ENCODE measurements around the gene APOA5.

- TF ChIP-seq CTCF (IDR thresholded peaks at IDR 0.05) (no peak), POLR2A (IDR thresholded peaks at IDR 0.05) (no peak)
These were observed 4.3 kb downstream of the APOA5 start for GRCh38 chr11:116787436-116787785.

Measured in esophagus squamous epithelium (tissue), 4 donors.